ENCODE results near the gene TSPAN10. TPM values are rescaled to one million over a fixed set of nuclear protein-coding genes. Genes with fewer than 3 reads are reported as not detected.
"Not testable (repeated sequence)": the region's sequence is repeated elsewhere in the genome, so short reads cannot be mapped to it uniquely, and the experiment has no call there.

Gene TSPAN10
- total and polyA plus RNA-seq, 11 donors = 0.07 to 0.46 (median 0.38) TPM; not detected in 5

DNA sequence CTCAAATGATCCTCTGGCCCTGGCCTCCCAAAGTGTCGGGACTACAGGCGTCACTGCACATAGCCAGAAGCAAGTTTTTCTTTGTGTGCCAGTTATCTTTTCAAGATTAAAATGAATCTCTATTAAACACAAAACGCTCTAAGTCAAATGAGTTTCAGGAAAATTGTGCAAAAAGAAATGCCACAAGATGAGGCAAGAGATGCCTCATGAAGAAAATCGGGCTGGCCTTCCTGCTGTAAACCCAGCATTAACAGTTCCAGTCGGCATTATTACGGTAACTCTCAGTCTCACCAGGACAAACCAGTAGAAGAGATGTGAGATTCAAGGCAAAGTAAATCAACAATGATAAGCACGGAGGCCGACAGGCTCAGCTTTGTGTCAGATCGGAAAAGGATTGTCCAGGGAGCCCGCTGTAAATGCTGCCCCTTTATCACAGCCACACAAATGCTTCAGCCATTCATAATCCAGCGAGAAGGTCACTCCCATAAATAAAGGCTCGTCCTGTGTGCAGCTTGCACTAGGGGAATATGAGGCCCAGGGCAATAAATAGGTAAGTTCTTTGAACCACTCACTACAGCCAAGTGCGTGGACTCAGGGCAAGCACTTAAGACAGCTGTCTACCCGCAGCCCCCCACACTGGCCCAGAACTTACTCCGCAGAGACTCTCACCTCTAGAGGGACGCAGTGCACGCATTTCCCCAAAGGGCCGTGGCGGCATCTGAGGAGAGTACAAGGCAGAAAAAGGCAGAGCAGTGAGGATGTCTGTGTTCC is 27.3 kb upstream of the TSPAN10 start:
- Histone ChIP-seq H3K4me3 (no peak overlapping the region), H3K4me1 (peaks cover 0 to 42% (median 17%) of the 10 kb centered on the region in 12 donors), H3K27me3 (no peaks in the 10 kb centered on the region), H3K36me3 (peaks cover 0 to 89% (median 84%) of the 10 kb centered on the region in 9 donors), H3K9me3 (no peaks in the 10 kb centered on the region), H3K27ac (peak overlapping the region in 6 of 12 donors; percentile 19 to 75 (median 54))
- peak; percentile 42 to 66 (median 50) for ATAC-seq
- intact Hi-C loops (cut with DNase I) = loop anchor here in 2 of 10 donors (10.0 kb wide), 2 partner anchors 95 to 355 kb away; partner anchors contain the start of gene ACTG1 (in 1 of the 2)
- WGBS, 4 donors = 70 to 79% (median 71%) methylated on average over 19 of the region's 19 CpGs
- TF ChIP-seq, protein P1, sequence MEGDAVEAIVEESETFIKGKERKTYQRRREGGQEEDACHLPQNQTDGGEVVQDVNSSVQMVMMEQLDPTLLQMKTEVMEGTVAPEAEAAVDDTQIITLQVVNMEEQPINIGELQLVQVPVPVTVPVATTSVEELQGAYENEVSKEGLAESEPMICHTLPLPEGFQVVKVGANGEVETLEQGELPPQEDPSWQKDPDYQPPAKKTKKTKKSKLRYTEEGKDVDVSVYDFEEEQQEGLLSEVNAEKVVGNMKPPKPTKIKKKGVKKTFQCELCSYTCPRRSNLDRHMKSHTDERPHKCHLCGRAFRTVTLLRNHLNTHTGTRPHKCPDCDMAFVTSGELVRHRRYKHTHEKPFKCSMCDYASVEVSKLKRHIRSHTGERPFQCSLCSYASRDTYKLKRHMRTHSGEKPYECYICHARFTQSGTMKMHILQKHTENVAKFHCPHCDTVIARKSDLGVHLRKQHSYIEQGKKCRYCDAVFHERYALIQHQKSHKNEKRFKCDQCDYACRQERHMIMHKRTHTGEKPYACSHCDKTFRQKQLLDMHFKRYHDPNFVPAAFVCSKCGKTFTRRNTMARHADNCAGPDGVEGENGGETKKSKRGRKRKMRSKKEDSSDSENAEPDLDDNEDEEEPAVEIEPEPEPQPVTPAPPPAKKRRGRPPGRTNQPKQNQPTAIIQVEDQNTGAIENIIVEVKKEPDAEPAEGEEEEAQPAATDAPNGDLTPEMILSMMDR (IDR thresholded peaks at IDR 0.05) = no peak
- TF ChIP-seq POLR2A (IDR thresholded peaks at IDR 0.05) = no peak
- peak in 2 of 5 donors; percentile 8 to 64 for DNase-seq

DNA sequence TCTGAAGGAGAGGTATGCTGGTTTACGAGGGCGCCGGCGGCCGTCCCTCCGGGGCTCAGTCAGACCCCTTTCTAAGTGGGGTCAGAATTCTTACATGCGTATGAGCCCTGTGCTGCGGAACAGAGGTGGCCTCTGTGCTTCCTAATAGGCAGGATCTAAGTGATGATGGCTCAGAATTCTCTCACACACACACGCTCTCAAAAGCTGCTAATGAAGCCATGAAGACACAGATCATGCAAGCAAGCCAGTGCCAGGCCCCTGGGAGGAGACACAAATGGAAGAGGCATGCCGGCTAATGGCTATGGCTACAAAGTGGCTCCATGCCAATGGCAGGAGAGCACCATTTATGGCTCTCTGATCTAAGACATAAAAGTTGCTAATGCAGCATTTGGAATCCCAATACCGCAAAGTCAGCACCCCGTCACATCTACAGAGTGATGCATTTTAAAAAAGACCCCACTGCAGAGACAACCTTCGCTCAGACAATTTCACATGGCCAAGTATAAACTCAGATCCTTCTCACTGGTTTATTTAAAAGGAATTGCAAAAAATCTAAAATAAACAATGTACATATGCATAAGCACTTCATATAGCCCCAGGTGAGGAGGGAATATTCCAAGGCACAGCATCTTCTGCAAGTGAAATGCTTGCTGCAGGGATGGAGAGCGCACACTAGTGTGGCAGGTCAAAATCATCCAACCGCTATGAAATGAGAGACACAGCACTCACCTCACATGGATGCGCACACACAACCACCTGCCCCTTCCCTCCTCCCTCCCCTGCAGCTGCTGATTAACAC is 24.6 kb upstream of the TSPAN10 start:
- intact Hi-C loops (cut with DNase I) = loop anchor here in 1 of 10 donors (1.0 kb wide), 1 partner anchor 9 kb away; no protein-coding TSS in a partner anchor
- peak in 2 of 4 donors; percentile 2 to 25 for ATAC-seq
- Histone ChIP-seq H3K27me3 (no peaks in the 10 kb centered on the region), H3K36me3 (peaks cover 0 to 84% (median 77%) of the 10 kb centered on the region in 9 donors), H3K4me3 (no peak overlapping the region), H3K9me3 (no peaks in the 10 kb centered on the region), H3K27ac (peak overlapping the region in 9 of 12 donors; percentile 2 to 86 (median 35)), H3K4me1 (peaks cover 0 to 51% (median 19%) of the 10 kb centered on the region in 12 donors)
- WGBS, 4 donors = 61 to 68% (median 64%) methylated on average over 16 of the region's 16 CpGs
- TF ChIP-seq POLR2A (IDR thresholded peaks at IDR 0.05) = no peak
- DNase-seq = peak in 2 of 5 donors; percentile 39 to 58

DNA sequence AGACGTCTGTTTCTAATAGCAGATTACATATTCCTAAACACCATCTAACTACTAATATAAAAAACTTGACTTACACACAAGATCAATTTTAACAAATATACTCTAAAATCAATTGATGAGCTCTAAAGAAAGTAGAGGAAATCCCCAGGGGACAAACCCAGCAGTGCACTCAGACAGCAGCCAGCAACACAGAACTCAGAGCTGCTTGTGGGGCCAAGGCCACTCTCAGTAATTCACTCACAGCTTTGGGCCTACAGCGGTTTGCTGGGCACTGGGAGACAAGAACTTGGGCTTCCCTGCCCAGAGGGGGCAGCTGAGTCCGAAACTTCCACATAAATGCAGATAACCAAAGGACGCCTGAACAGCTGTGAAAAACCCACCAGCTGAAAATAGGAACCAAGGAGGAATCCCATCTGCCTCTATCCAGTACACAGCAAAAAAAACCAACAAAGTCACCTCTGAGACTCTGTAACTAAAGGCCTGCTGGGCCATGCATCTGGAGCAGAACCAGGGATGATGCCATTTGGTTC is 21.5 kb upstream of the TSPAN10 start:
- Histone ChIP-seq H3K36me3 (peaks cover 0 to 69% (median 62%) of the 10 kb centered on the region in 9 donors), H3K9me3 (no peaks in the 10 kb centered on the region), H3K4me1 (peaks cover 0 to 39% (median 19%) of the 10 kb centered on the region in 12 donors), H3K4me3 (no peak overlapping the region), H3K27ac (peak overlapping the region in 10 of 12 donors; percentile 46 to 86 (median 76)), H3K27me3 (no peaks in the 10 kb centered on the region)
- intact Hi-C loops (cut with DNase I) = no loop called here
- DNase-seq = peak in 1 of 5 donors; percentile 6
- TF ChIP-seq POLR2A (IDR thresholded peaks at IDR 0.05) = no peak
- TF ChIP-seq, protein P1 (IDR thresholded peaks at IDR 0.05) = no peak
- 83 to 95% (median 90%) methylated on average over 4 of the region's 4 CpGs for WGBS, 4 donors
- no peak for ATAC-seq

DNA sequence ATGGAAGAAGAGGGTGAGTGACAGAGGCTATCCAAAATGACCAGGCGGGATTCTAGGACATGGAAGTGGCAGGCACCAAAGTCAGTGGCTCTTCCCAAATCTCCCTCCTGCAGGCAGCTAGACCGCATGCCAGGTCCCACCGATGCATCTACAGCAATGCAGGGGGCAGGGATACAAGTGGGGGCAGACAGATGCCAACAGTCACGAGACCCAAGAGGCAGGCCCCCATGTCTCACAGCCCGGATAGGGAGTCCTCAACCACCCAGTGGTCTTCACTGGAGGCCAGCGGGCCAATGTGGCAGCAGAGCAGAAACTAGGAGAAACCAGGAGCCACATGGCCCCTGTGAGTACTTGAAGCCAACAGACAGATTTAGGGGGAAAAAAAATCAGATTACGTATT is 20.1 kb upstream of the TSPAN10 start:
- no peak overlapping the region for H3K4me3 ChIP-seq
- peak in 2 of 5 donors; percentile 7 to 19 for DNase-seq
- peaks cover 0 to 73% (median 66%) of the 10 kb centered on the region in 9 donors for H3K36me3 ChIP-seq
- TF ChIP-seq, protein P1 (IDR thresholded peaks at IDR 0.05) = no peak
- TF ChIP-seq POLR2A (IDR thresholded peaks at IDR 0.05) = no peak
- peaks cover 0 to 46% (median 26%) of the 10 kb centered on the region in 12 donors for H3K4me1 ChIP-seq
- intact Hi-C loops (cut with DNase I) = no loop called here
- no peak overlapping the region for H3K27ac ChIP-seq
- no peak for ATAC-seq
- no peaks in the 10 kb centered on the region for H3K27me3 ChIP-seq
- WGBS, 4 donors = 39 to 73% (median 53%) methylated on average over 7 of the region's 7 CpGs
- no peaks in the 10 kb centered on the region for H3K9me3 ChIP-seq

DNA sequence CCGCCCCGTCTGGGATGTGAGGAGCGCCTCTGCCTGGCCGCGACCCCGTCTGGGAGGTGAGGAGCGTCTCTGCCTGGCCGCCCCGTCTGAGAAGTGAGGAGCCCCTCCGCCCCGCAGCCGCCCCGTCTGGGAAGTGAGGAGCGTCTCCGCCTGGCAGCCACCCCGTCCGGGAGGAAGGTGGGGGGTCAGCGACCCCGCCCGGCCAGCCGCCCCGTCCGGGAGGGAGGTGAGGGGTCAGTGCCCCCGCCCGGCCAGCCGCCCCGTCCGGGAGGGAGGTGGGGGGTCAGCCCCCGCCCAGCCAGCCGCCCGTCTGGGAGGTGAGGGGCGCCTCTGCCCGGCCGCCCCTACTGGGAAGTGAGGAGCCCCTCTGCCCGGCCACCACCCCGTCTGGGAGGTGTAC is 18.7 kb upstream of the TSPAN10 start:
- H3K27ac ChIP-seq; H3K9me3 ChIP-seq; H3K4me3 ChIP-seq; ATAC-seq; intact Hi-C loops (cut with DNase I); H3K27me3 ChIP-seq: not testable (repeated sequence)
- H3K4me1 ChIP-seq = peaks cover 0 to 40% (median 22%) of the 10 kb centered on the region in 12 donors
- DNase-seq = peak in 2 of 5 donors; percentile 0 to 21
- WGBS, 4 donors = 60 to 96% (median 95%) methylated on average over 1 to 31 of the region's 36 CpGs
- H3K36me3 ChIP-seq = peaks cover 0 to 72% (median 66%) of the 10 kb centered on the region in 9 donors

All from heart left ventricle (tissue), 16 donors.